SH-SY5Y (cell line): ENCODE measurements around the gene MSLN.

Source experiments
- GATA2 ChIP-seq: IDR thresholded peaks from 2 replicates; pipeline ENCODE4 v1.6.1; 2011; ENCODE audit warnings: mild to moderate bottlenecking, low read depth, low read length
- GATA3 ChIP-seq: IDR thresholded peaks from 2 replicates; pipeline ENCODE4 v1.6.1; 2011; ENCODE audit warnings: low read depth, mild to moderate bottlenecking, low read length, moderate library complexity

- TF ChIP-seq GATA2 (no peak), GATA3 (no peak)
These were observed 26.9 kb upstream of the MSLN start for GRCh38 chr16:733382-734207.
